ENCODE results near the gene MYO10.
A peak's percentile ranks its signal among the peaks of the same experiment; 100 is the strongest.
"Not testable (repeated sequence)": the region's sequence is repeated elsewhere in the genome, so short reads cannot be mapped to it uniquely, and the experiment has no call there.

MYO10 gene

DNA sequence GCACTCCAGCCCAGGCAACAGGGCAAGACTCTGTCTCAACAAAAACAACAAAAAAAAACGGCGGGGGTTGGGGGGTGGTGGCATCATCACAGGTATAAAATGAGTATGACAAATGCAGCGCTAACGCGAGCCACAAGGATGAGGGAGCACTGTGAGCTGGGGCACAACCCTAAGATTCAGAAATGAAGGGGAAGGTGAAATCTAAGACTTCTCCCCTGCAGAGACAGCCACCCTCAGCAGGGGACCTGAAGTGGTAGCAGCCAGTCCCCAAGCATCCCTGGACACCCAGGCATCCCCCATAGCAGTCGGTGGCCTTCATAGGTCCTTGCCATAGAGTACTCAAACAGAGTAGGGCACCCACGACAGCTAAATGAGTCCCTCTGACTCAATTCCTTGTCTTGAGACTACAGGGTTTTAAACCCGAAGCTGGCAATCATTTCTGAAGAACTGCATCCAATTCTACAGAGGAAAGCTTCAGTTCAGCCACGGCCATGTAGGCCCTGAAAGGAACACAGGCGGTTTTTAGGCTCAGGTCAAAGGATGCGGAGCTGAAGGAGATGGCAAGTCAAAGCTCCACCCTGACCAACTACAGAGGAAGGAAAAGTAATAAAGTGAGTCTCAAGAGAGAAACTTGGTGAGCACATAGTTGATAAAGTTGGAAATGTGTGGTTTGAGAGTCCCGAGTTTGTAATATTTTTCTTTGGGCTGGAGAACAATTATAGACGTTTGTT, 50.3 kb downstream of the MYO10 start:
- no peak for DNase-seq

GRCh38 chr5:16884595-16884994, 51.5 kb downstream of the MYO10 start:
- DNase-seq, result no peak

DNA sequence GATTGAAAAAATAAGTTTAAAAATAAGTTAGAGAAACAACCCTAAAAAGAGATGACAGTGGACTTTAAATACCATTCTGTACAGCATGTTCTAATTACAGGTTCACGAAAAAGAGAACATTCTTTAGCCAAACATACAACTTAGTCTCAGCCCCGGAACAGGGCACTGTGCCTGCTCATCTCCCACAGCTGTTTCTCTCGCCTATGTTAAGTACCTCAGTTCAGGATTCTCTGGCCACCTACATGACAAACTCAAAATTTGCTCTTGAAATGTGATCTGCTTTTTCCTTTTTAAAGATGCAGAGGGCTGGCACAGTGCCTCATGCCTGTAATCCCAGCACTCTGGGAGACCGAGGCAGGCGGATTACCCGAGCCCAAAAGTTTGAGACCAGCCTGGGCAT, 52.3 kb downstream of the MYO10 start:
- peak in 1 of 2 experiments; percentile 18 for DNase-seq

DNA sequence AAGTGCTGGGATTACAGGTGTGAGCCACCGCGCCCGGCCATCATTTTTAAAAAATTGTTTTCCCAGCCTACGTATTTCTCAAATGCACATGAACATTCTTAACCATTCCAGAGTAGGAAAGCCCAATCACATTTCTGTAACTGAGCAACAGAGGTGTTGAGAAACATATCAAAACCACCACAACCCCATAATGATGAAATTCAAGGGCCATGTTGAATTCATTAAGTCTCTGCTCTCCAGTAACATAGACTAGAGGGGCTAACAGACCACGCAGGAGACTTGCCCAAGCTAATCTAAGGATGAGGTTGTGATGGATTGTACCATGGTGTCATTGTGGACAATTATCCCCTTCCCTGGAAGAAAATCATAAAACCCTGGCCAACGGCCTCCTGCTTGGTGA, 52.9 kb downstream of the MYO10 start:
- DNase-seq, result no peak

- DNase-seq, result no peak
These were observed 54.8 kb downstream of the MYO10 start for GRCh38 chr5:16881251-16881650.

DNA sequence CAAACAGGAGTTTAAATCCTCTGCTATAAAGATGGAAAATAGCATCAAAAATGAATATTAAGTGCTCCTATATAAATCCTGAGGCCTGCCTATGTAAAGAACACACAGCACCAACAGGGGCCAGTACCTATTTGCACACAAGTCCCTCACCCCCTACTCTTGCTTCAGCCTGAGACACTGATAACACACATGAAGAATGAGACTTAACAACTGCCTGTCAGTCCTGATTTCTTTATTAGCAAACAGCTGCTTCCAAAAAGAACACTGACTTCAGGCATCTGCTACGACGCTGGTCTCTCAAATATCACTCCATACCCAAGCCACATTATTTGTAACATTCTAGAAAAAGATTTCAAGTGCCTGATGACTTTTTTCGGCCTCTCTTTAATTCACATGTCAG, 55.5 kb downstream of the MYO10 start:
- no peak for DNase-seq

DNA sequence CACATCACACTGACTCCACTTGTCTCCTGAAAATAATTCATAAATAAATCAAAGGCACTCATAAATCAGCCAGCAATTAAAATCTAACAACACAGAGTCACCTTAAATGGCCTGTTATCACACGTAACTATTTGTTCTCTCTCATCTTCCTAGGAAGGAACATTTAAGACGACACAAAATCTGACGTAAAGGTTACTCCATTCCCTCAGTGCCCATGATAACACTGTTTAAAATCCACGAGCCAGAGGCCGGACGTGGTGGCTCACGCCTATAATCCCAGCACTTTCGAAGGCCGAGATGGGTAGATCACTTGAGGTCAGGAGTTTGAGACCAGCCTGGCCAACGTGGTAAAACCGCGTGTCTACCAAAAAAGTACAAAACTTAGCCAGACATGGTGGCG, 56.4 kb downstream of the MYO10 start:
- no peak for DNase-seq

GRCh38 chr5:16879191-16879590, 56.9 kb downstream of the MYO10 start:
- DNase-seq, result no peak

DNA sequence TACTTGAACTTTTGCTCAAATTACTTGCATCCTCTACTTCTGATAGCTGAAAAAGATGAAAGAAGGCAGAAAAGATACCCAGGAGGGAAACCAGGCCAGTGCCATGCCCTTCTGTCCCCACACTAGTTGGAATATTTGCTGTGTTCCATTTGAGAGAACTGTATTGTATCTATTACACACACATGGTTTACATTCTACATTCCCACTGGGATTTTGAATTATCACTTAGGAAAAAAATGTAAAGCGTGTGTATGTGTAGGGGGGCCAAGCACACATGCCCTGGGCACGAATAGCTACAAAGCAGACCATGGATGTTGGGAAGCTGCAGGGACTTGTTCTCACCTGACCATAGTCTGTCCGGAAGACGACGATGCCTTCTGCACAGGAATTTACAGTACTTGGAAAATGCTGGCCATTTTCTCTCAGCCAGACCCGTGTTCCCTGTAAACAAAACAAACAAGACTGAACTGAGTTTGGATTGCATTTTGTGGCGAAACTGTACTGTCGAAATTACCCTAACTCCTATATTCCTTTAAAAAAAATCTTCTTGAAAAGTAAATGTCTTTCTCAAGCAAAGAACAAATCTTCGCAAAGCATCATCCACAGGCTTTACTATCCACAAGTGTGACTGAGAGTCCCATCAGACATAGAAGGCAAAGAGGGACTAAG, 58.7 kb downstream of the MYO10 start:
- DNase-seq, result no peak

GRCh38 chr5:16874424-16874823, 61.7 kb downstream of the MYO10 start:
- not testable (repeated sequence) for DNase-seq

- no peak for DNase-seq
These were observed 64.2 kb downstream of the MYO10 start for GRCh38 chr5:16871746-16872339.

GRCh38 chr5:16870878-16871277, 65.2 kb downstream of the MYO10 start:
- no peak for DNase-seq

GRCh38 chr5:16869821-16870796, 66.0 kb downstream of the MYO10 start:
- DNase-seq, result no peak

GRCh38 chr5:16867577-16867953, 68.5 kb downstream of the MYO10 start:
- no peak for DNase-seq

GRCh38 chr5:16866795-16867576, 69.1 kb downstream of the MYO10 start:
- DNase-seq, result peak; percentile 67 to 78

GRCh38 chr5:16866273-16866672, 69.8 kb downstream of the MYO10 start:
- no peak for DNase-seq

DNA sequence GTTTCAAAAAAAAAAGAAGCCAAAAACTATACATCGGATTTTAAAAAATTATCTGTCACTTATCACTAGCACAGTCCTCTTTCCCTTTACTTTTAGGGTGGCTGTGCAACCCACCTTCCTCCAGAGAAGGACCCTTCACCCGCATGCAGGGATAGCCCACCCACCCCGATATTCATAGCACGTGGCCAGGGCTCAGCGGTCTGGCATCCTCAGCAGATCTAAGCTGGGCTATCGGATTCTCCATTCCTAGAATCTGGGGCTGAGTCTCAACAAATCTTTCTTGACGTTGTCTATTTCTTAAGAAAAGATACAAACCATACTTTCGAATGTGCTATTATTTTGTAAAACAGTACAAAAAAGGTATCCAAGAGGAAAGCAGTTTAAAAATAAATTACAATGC, 70.9 kb downstream of the MYO10 start:
- DNase-seq, result no peak

DNA sequence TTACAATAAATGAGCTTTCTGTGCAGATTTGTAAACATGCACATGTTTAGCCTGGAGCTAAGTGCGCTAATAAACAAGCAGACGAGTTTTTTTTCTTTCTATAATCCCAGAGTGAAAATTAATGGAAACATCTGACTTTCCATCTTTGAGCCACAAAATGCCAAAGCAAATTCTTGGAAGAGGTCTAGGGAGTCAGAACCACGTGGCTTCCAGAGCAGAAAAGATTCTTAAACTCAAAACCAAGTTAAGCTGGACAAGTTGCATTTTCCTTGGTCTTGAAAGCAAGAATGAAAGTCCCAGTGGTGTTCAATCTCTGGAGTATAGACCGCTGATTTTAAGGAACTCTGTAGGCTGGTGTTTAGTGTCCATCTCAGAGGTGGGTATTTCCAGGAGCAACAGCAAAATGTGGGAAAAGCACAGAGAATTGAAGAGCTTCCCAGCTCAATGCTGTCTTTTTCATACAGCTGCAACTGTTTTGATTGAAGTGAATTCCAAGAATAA, 71.4 kb downstream of the MYO10 start:
- no peak for DNase-seq

GRCh38 chr5:16863469-16863946, 72.6 kb downstream of the MYO10 start:
- no peak for DNase-seq

DNA sequence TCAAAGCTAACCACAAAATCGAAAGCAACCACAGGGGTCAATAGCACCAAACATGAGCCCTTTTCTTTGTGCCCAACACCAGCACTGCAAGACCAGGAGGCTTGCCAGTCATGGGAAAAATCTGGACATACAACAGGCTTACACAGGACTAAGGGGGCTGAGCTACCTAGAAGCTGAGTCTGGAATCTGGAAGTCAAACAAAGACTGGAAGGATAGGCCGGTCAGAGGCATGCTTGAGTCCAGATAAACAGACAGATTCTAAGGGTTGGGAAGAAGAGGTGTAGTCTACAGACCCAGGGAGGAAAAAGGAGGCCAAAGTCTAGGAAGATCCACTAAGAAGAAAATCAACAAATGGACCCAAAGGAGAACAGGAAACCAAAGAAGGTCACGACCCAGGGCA, 73.3 kb downstream of the MYO10 start:
- DNase-seq, result no peak

DNA sequence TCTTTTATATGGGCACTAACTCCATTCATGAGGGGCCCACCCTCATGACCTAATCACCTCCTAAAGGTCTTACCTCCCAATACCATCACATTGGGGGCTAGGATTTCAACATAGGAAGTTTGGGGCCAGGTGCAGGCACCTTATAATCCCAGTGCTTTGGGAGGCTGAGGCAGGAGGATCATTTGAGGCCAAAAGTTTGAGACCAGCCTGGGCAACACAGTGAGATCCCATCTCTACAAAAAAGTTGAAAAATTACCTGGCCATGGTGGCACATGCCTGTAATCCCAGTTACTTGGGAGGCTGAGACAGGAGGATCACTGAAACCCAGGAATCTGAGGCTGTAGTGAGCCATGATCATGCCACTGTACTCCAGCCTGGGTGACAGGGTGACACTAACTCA, 76.7 kb downstream of the MYO10 start:
- no peak for DNase-seq

GRCh38 chr5:16858151-16858550, 77.9 kb downstream of the MYO10 start:
- no peak for DNase-seq

Measured in SHP77 (cell line).